ENCODE results near the gene SFMBT2. TPM values are rescaled to one million over a fixed set of nuclear protein-coding genes. Genes with fewer than 3 reads are reported as not detected.

Gene SFMBT2
- total RNA-seq, 4 donors from 2014 or later = 7.6 to 15.4 (median 10.8) TPM

GRCh38 chr10:7449063-7449695 lies 38.3 kb upstream of the SFMBT2 start:
- Histone ChIP-seq H3K36me3 (no peaks in the 10 kb centered on the region), H3K27me3 (peaks cover 0 to 6% (median 0%) of the 10 kb centered on the region in 4 donors), H3K9me3 (peaks cover 0 to 18% (median 14%) of the 10 kb centered on the region in 4 donors), H3K27ac (replicated peaks in 1 of 4) (no peak overlapping the region), H3K4me1 (peaks cover 0 to 9% (median 0%) of the 10 kb centered on the region in 4 donors), H3K4me3 (no peak overlapping the region)
- TF ChIP-seq POLR2A (IDR thresholded peaks at IDR 0.05; ENCODE audit: low read depth) (no peak), EP300 (IDR thresholded peaks at IDR 0.05) (no peak), POLR2AphosphoS5 (IDR thresholded peaks at IDR 0.05) (no peak)
- TF ChIP-seq, protein P1, sequence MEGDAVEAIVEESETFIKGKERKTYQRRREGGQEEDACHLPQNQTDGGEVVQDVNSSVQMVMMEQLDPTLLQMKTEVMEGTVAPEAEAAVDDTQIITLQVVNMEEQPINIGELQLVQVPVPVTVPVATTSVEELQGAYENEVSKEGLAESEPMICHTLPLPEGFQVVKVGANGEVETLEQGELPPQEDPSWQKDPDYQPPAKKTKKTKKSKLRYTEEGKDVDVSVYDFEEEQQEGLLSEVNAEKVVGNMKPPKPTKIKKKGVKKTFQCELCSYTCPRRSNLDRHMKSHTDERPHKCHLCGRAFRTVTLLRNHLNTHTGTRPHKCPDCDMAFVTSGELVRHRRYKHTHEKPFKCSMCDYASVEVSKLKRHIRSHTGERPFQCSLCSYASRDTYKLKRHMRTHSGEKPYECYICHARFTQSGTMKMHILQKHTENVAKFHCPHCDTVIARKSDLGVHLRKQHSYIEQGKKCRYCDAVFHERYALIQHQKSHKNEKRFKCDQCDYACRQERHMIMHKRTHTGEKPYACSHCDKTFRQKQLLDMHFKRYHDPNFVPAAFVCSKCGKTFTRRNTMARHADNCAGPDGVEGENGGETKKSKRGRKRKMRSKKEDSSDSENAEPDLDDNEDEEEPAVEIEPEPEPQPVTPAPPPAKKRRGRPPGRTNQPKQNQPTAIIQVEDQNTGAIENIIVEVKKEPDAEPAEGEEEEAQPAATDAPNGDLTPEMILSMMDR (IDR thresholded peaks at IDR 0.05) = no peak
- intact Hi-C loops (cut with DNase I) = no loop called here
- DNase-seq (ENCODE audit: extremely low spot score) = no peak
- 91% methylated on average over 4 of the region's 4 CpGs for WGBS

DNA sequence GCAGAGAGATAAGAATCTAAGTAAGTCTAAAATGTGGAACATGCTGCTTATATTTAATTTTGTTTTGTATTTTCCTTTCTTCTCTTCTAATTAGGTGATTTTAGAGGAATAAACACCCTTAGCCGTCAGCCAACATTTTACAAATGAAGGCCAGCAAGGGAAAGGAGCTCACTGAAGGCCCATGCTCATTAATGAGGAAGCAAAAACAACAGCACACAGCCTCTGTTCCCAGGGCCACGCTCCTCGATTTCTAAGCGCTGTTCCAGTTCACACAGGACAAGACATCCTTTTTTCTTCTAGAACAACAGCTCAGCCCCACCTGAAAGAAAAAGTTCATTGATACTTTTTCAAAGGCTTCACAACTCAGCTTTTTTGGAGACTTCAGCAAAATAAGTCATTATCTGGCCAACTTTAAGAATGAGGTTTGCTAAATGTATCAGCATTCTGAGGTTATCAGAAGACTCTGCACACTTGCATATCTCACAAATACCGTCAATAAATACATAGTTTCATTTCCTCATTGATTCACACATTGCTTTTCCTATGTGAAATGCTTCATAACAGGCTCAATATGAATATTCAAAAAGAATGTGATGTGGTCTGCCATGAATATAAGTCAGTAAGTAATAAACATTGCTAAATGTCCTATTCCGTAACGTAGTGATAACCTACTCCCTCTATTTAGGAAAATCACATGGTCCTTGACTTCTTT lies 34.8 kb upstream of the SFMBT2 start:
- intact Hi-C loops (cut with DNase I) = no loop called here
- no peak for DNase-seq (ENCODE audit: extremely low spot score)

GRCh38 chr10:7444551-7445121 lies 33.8 kb upstream of the SFMBT2 start:
- intact Hi-C loops (cut with DNase I) = no loop called here
- H3K36me3 ChIP-seq = no peaks in the 10 kb centered on the region
- 48% methylated on average over 19 of the region's 19 CpGs for WGBS
- H3K27me3 ChIP-seq = peaks cover 0 to 23% (median 0%) of the 10 kb centered on the region in 4 donors
- no peak overlapping the region for H3K27ac ChIP-seq (replicated peaks in 1 of 4)
- H3K4me1 ChIP-seq = peaks cover 0 to 10% (median 0%) of the 10 kb centered on the region in 4 donors
- TF ChIP-seq POLR2AphosphoS5 (IDR thresholded peaks at IDR 0.05) (no peak), POLR2A (IDR thresholded peaks at IDR 0.05; ENCODE audit: low read depth) (no peak), EP300 (IDR thresholded peaks at IDR 0.05) (no peak)
- TF ChIP-seq, protein P1 (IDR thresholded peaks at IDR 0.05) = no peak
- no peak overlapping the region for H3K4me3 ChIP-seq
- no peak for DNase-seq (ENCODE audit: extremely low spot score)
- peaks cover 0 to 16% (median 14%) of the 10 kb centered on the region in 4 donors for H3K9me3 ChIP-seq

More for the DNA sequence above, 34.8 kb upstream of the SFMBT2 start:
- H3K27me3 ChIP-seq = peaks cover 0 to 18% (median 0%) of the 10 kb centered on the region in 4 donors
- H3K27ac ChIP-seq (replicated peaks in 1 of 4) = no peak overlapping the region
- no peaks in the 10 kb centered on the region for H3K36me3 ChIP-seq
- H3K9me3 ChIP-seq = peaks cover 0 to 18% (median 14%) of the 10 kb centered on the region in 4 donors
- H3K4me1 ChIP-seq = peaks cover 0 to 10% (median 0%) of the 10 kb centered on the region in 4 donors
- WGBS = 87% methylated on average over 7 of the region's 7 CpGs
- H3K4me3 ChIP-seq = no peak overlapping the region
- TF ChIP-seq, protein P1 (IDR thresholded peaks at IDR 0.05) = no peak
- TF ChIP-seq EP300 (IDR thresholded peaks at IDR 0.05) (no peak), POLR2AphosphoS5 (IDR thresholded peaks at IDR 0.05) (no peak), POLR2A (IDR thresholded peaks at IDR 0.05; ENCODE audit: low read depth) (no peak)

DNA sequence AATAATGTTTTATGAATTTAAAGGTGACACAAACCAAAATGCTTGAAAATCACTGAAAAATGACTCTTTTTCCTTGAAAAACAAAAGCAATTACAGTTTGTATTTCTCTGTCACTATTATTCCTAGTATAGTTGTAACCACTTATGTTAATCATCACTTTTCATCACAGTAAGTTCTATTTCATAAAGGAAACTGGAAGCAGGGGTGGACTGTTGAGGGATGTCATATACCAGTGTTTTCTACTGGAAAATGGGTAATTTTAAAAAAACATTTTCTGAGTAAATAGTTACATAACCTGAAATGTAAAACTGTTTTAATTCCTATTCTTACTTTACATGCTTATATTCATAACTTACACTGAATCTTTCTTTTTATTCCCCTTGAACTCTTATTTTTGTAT lies 32.2 kb upstream of the SFMBT2 start:
- DNase-seq (ENCODE audit: extremely low spot score) = no peak
- Histone ChIP-seq H3K27me3 (peaks cover 0 to 30% (median 0%) of the 10 kb centered on the region in 4 donors), H3K36me3 (no peaks in the 10 kb centered on the region), H3K27ac (replicated peaks in 1 of 4) (no peak overlapping the region), H3K9me3 (no peaks in the 10 kb centered on the region), H3K4me1 (peaks cover 0 to 10% (median 0%) of the 10 kb centered on the region in 4 donors), H3K4me3 (no peak overlapping the region)
- intact Hi-C loops (cut with DNase I) = no loop called here
- TF ChIP-seq EP300 (IDR thresholded peaks at IDR 0.05) (no peak), POLR2A (IDR thresholded peaks at IDR 0.05; ENCODE audit: low read depth) (no peak), POLR2AphosphoS5 (IDR thresholded peaks at IDR 0.05) (no peak)
- TF ChIP-seq, protein P1 (IDR thresholded peaks at IDR 0.05) = no peak

Data from esophagus muscularis mucosa (tissue), 4 donors.